ENCODE data around the gene LIPT2. TPM values are rescaled to one million over a fixed set of nuclear protein-coding genes. Genes with fewer than 3 reads are reported as not detected.
"Not testable (repeated sequence)": the region's sequence is repeated elsewhere in the genome, so short reads cannot be mapped to it uniquely, and the experiment has no call there.

Gene LIPT2
- total RNA-seq, 1 experiment from 2014 or later: 2.1 TPM

GRCh38 chr11:74519710-74520109 lies 26.2 kb upstream of the LIPT2 start:
- no peaks in the 10 kb centered on the region for H3K9me3 ChIP-seq
- peaks cover 4% of the 10 kb centered on the region for H3K27me3 ChIP-seq
- no peak overlapping the region for H3K4me3 ChIP-seq
- DNase-seq: no peak
- H3K36me3 ChIP-seq: no peaks in the 10 kb centered on the region

- not testable (repeated sequence) for H3K27me3 ChIP-seq, H3K36me3 ChIP-seq, H3K9me3 ChIP-seq, DNase-seq, H3K4me3 ChIP-seq
Measured at GRCh38 chr11:74517592-74517991, 24.1 kb upstream of the LIPT2 start.

DNA sequence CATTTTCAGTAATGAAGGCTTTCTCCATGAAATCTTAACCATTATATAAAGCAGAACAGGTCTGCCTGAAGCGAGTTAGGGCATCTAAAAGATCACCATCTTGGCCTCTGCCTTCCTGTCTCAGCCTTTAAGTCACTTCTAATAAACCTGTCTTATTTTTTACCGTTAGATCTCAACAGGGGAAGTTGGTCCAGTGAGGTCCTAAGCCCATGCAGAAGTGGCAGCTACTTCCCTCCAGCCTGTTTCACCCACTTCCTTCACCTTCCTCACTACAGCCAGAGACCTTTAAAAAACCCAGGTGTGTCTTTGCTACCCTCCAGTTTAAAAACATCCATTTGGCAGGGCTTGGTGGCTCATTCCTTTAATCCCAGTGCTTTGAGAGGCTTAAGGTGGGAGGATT lies 14.1 kb upstream of the LIPT2 start:
- H3K4me3 ChIP-seq: no peak overlapping the region
- H3K36me3 ChIP-seq: no peaks in the 10 kb centered on the region
- H3K27me3 ChIP-seq: peaks cover 2% of the 10 kb centered on the region; the same call in 1 of the 2 replicates
- no peak for DNase-seq
- H3K9me3 ChIP-seq: 0 out of 2 replicates have a peak, but pooled peaks cover 2% of the 10 kb centered on the region

DNA sequence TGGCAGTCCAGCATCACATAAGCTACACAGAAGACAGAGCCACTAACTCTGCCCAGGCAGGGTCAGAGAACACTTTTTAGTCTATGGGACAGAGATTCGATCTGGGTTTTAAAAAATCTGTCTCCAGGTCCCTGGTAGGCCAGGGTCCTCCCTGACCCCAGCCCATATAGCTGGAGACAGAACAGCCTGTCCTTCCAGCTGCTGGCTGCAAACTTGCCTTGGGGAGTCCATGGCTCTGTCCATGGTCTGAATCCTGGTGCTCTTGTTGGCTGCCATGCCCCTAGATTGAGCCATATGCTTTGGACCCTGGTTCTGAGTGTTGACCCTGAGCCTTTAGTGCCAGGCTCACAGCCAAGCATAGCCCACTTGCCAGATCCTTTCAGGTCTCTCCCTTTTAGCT lies 13.3 kb upstream of the LIPT2 start:
- Histone ChIP-seq H3K36me3 (no peaks in the 10 kb centered on the region), H3K4me3 (no peak overlapping the region), H3K27me3 (no peaks in the 10 kb centered on the region), H3K9me3 (0 out of 2 replicates have a peak, but pooled peaks cover 2% of the 10 kb centered on the region)
- no peak for DNase-seq

- DNase-seq: no peak
- H3K27me3 ChIP-seq: no peaks in the 10 kb centered on the region
- H3K36me3 ChIP-seq: no peaks in the 10 kb centered on the region
- H3K9me3 ChIP-seq: 0 out of 2 replicates have a peak, but pooled peaks cover 2% of the 10 kb centered on the region
- H3K4me3 ChIP-seq: no peak overlapping the region
Measured at GRCh38 chr11:74505911-74506310, 12.4 kb upstream of the LIPT2 start.

DNA sequence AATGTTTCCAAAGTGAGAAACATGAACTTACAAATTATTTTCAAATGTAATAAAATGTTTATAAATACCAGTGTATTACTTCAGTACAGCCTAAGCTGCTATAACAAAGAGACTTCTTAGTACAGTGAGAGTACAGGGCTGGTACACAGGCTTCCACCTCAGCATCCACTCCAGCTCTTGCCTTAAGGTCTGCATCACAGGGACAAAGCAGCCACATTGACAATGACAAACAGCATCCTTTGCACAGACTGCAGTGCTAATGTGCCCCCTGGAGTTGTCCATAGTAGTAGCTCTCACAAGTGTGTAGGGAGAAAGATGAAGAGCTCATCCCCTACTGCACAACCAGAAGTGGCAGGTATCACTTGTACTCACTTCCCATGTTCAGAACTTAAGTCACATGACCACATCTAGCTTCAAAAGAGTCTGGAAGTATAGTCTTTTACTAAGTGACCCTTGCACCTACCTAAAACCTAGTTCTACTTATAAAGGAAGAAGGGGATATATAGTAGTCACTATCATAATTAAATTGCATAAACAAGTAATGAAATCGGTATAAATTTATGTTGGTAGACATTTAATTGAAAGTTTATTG lies 10.7 kb upstream of the LIPT2 start:
- no peak for DNase-seq
- Histone ChIP-seq H3K27me3 (no peaks in the 10 kb centered on the region), H3K9me3 (0 out of 2 replicates have a peak, but pooled peaks cover 2% of the 10 kb centered on the region), H3K36me3 (no peaks in the 10 kb centered on the region), H3K4me3 (no peak overlapping the region)

GRCh38 chr11:74494916-74495315 lies 1.4 kb upstream of the LIPT2 start:
- no peaks in the 10 kb centered on the region for H3K9me3 ChIP-seq
- DNase-seq: no peak

DNA sequence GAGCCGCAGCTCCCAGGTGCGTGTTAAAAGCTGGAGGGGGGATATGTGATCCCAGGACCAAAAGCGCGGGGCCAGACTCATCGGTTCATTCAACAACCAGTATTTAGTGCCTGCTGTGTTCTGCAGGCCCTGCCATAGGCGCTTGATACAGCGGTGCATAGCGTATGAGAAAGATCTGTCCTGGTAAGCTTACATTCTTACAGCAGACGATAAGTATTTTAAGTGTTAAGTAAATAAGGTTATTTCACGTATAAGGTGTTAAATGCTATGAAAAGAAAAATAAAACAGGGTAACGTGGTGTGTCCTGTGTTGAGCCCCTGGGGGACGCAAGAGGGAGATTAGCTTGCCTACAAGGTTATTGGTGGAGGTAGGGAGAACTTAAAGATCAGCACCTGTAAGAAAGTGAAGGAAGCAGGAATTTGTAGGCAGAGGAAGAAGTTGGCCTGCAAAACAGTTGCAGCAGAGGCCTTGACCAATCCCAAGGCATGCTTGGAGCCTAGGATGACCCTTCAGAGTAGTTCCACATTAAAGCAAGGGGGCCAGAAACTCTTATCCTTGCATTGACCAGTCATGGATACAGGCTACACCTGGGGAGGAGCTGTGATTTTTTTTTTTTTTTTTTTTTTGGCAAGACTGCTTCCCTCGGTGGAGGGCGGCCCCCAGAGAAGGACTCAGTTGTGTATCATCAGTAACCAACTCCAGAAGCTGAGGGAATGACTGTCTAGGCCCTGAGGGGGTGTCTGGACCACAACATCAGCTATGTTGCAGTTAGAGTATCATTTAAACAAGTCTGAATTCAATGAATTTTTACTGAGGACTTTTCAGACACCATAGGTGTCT lies 487 bp upstream of the LIPT2 start:
- Histone ChIP-seq H3K27me3 (no peaks in the 10 kb centered on the region), H3K36me3 (no peaks in the 10 kb centered on the region), H3K4me3 (peak overlapping the region; percentile 59), H3K9me3 (no peaks in the 10 kb centered on the region)
- no peak for DNase-seq

More at GRCh38 chr11:74494916-74495315, 1.4 kb upstream of the LIPT2 start:
- no peaks in the 10 kb centered on the region for H3K36me3 ChIP-seq
- no peaks in the 10 kb centered on the region for H3K27me3 ChIP-seq
- H3K4me3 ChIP-seq: no peak overlapping the region

GRCh38 chr11:74492084-74492483 lies 1.4 kb downstream of the LIPT2 start:
- Histone ChIP-seq H3K36me3 (no peaks in the 10 kb centered on the region), H3K9me3 (no peaks in the 10 kb centered on the region), H3K4me3 (peak overlapping the region; percentile 59), H3K27me3 (no peaks in the 10 kb centered on the region)
- no peak for DNase-seq

DNA sequence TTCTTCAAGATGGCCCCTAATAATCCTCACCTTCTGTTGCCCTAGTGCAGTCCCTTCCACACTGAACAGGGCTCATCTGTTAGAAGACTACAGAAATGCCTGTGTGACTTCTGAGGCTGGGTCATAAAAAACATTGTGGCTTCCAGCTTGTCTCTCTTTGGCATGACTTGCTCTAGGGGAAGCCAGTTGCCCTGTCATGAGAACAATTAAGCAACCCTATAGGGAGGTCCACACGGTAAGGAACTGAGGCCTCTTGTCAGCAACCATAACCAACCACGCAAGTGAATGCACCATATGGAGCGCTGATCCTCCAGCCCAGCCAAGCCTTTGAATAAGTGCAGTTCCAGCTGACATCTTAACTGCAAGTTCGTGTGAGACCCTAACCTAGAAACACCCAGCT lies 2.6 kb downstream of the LIPT2 start:
- no peak for DNase-seq
- no peak overlapping the region for H3K4me3 ChIP-seq
- H3K36me3 ChIP-seq: no peaks in the 10 kb centered on the region
- no peaks in the 10 kb centered on the region for H3K27me3 ChIP-seq
- H3K9me3 ChIP-seq: no peaks in the 10 kb centered on the region

DNA sequence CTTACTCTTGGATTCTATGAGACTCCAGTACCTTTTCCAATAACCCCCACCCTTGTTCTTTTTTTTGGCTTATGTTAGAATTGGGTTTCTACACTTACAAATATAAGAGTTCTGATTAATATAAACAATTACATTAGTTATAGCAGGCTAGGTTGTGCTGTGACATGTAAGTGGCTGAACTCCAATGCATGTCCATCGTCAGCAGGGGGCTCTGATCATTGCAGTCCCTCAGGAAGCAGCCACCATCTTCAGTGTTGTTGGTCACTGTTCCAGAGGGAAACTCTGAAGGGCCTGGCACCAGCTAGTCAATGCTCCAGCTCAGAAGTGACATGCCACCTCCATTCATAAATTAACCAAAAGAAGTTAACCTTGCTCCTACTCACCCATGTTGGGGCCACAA lies 5.6 kb downstream of the LIPT2 start:
- Histone ChIP-seq H3K9me3 (no peaks in the 10 kb centered on the region), H3K4me3 (no peak overlapping the region), H3K27me3 (no peaks in the 10 kb centered on the region), H3K36me3 (no peaks in the 10 kb centered on the region)
- no peak for DNase-seq

DNA sequence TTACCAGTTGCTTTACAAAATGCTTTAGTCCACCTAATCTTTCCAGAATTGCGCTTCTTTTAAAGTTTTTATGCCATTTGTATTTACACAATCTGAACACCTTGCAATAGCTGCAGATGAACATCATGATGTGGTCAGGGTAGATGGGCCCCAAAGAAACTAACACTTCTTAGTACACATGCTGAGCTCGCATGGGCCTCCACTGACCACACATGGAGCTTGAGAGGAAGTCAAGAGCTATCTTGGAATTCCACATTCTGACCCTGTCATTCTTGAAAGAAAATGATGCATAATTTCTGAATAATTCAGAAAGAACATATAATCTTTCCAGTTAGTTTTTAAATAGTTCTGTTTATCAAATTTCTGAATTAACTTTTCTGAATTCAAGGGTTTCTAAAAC lies 7.7 kb downstream of the LIPT2 start:
- no peak overlapping the region for H3K4me3 ChIP-seq
- H3K9me3 ChIP-seq: no peaks in the 10 kb centered on the region
- no peaks in the 10 kb centered on the region for H3K27me3 ChIP-seq
- DNase-seq: no peak
- no peaks in the 10 kb centered on the region for H3K36me3 ChIP-seq

GRCh38 chr11:74480688-74481417 lies 12.7 kb downstream of the LIPT2 start:
- H3K36me3 ChIP-seq: no peaks in the 10 kb centered on the region
- H3K27me3 ChIP-seq: no peaks in the 10 kb centered on the region
- no peaks in the 10 kb centered on the region for H3K9me3 ChIP-seq
- DNase-seq: no peak
- H3K4me3 ChIP-seq: no peak overlapping the region

- H3K36me3 ChIP-seq: no peaks in the 10 kb centered on the region
- H3K4me3 ChIP-seq: no peak overlapping the region
- no peaks in the 10 kb centered on the region for H3K9me3 ChIP-seq
- no peak for DNase-seq
- H3K27me3 ChIP-seq: no peaks in the 10 kb centered on the region
Measured at GRCh38 chr11:74479732-74480123, 13.8 kb downstream of the LIPT2 start.

- Histone ChIP-seq H3K4me3 (no peak overlapping the region), H3K36me3 (no peaks in the 10 kb centered on the region), H3K27me3 (no peaks in the 10 kb centered on the region), H3K9me3 (no peaks in the 10 kb centered on the region)
- DNase-seq: no peak
Measured at GRCh38 chr11:74478877-74479731, 14.4 kb downstream of the LIPT2 start.

DNA sequence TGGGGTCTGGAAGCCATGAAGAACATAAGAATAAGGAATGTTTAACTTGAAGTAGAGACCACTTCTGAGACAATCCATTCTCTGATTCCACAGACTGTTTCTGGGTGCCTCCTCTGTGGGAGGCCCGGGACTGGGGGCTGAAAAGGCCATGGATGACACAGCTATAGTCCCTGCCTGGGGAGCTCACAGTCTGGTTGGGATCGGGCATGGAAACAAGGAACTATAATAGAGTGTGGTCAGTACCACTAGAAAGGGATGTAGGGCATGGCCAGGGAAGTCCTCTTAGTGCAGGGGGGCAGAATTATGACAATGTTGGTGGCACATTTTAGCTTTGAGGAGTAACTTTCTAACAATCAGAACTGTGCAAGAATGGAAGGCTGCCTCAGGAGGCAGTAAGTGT lies 17.0 kb downstream of the LIPT2 start:
- Histone ChIP-seq H3K36me3 (no peaks in the 10 kb centered on the region), H3K9me3 (no peaks in the 10 kb centered on the region), H3K27me3 (no peaks in the 10 kb centered on the region), H3K4me3 (no peak overlapping the region)
- no peak for DNase-seq

GRCh38 chr11:74474316-74474715 lies 19.2 kb downstream of the LIPT2 start:
- H3K27me3 ChIP-seq: no peaks in the 10 kb centered on the region
- H3K36me3 ChIP-seq: no peaks in the 10 kb centered on the region
- H3K4me3 ChIP-seq: no peak overlapping the region
- no peak for DNase-seq
- H3K9me3 ChIP-seq: no peaks in the 10 kb centered on the region

Data from MG63 (cell line).